Rectal smooth muscle tissue (tissue), 1 donor: ENCODE results near the gene EIF4E1B.
"Not testable (repeated sequence)": the region's sequence is repeated elsewhere in the genome, so short reads cannot be mapped to it uniquely, and the experiment has no call there.

ENCODE experiments used
- H3K27ac ChIP-seq: one replicate; pipeline ENCODE4 v1.7.0; 2013; ENCODE audit warnings: low read depth, low read length, inconsistent platforms
- H3K27me3 ChIP-seq: one replicate; pipeline ENCODE4 v1.7.0; 2013; ENCODE audit warnings: low read length; ENCODE audit not compliant: control insufficient read depth, insufficient read depth
- H3K36me3 ChIP-seq: one replicate; pipeline ENCODE4 v1.7.0; 2013; ENCODE audit warnings: low read length; ENCODE audit not compliant: control insufficient read depth, insufficient read depth
- H3K4me1 ChIP-seq: one replicate; pipeline ENCODE4 v1.7.0; 2013; ENCODE audit warnings: low read length; ENCODE audit not compliant: control insufficient read depth, insufficient read depth
- H3K4me3 ChIP-seq: one replicate; pipeline ENCODE4 v1.7.0; 2013; ENCODE audit warnings: low read length
- H3K9ac ChIP-seq: one replicate; pipeline ENCODE4 v1.7.0; 2013; ENCODE audit warnings: low read length

EIF4E1B gene

DNA sequence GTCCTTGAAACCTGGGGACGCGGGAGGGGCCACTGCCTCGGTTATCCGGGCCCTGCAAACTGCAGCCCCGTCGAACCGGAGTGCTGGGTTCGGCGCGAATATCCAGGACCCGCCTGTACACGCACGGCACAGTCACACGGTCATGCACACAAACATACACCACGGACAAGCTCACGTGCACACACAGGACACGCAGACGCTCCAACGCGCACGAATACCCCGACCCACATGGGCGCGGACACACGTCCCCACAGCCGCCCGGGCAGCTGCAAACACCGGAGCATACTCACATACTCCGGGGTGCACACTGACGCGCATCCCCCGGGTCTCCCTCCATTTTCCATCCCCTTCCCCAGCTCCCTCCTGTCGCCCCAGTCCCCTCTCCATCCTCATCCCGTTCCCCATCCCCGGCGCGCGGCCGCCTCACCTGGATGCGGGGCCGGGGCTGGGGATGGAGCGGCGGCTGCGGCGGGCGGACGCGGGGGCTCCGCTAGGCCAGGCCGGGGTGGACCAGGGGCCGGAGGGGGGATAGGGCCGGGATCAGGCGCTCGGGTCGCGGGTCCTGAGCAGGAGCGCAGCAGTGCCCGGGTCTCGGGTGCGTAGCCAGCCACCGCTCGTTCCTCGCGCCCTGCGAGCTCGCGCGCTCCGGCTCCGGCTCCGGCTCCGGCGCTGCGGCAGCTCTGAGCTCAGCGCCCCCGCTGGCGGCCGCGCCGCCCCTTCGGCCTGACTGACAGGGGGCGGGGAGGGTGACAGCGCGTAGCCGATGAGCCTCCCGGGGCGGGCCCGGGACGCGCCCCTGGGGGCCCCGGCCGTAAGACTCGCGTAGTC, at the start of gene EIF4E1B, which contains the start of gene SNCB:
TSS of gene EIF4E1B (plus strand) at position 823 of the 828 bp plus-strand sequence. CDS start 12,113 bp downstream, outside the sequence.
TSS of gene SNCB (minus strand) at position 682 of the 828 bp plus-strand sequence. CDS start 880 bp downstream, outside the sequence.
- Histone ChIP-seq H3K9ac (no peak within 1 kb of the TSS), H3K4me3 (peak within 1 kb of the TSS; percentile 46), H3K4me1 (no peaks in the 10 kb centered on the region), H3K36me3 (no peaks in the 10 kb centered on the region), H3K27ac (no peak within 1 kb of the TSS), H3K27me3 (peaks cover 42% of the 10 kb centered on the region)

GRCh38 chr5:176581361-176581760, 49.1 kb upstream of the EIF4E1B start:
- no peaks in the 10 kb centered on the region for H3K27me3 ChIP-seq
- H3K4me3 ChIP-seq: no peak overlapping the region
- no peaks in the 10 kb centered on the region for H3K36me3 ChIP-seq
- H3K27ac ChIP-seq: no peak overlapping the region
- H3K4me1 ChIP-seq: no peaks in the 10 kb centered on the region
- no peak overlapping the region for H3K9ac ChIP-seq

GRCh38 chr5:176583076-176583475, 47.4 kb upstream of the EIF4E1B start:
- Histone ChIP-seq H3K36me3 (no peaks in the 10 kb centered on the region), H3K9ac (no peak overlapping the region), H3K4me1 (no peaks in the 10 kb centered on the region), H3K27me3 (no peaks in the 10 kb centered on the region), H3K27ac (no peak overlapping the region), H3K4me3 (no peak overlapping the region)

GRCh38 chr5:176587398-176587797, 43.1 kb upstream of the EIF4E1B start:
- Histone ChIP-seq H3K4me1 (no peaks in the 10 kb centered on the region), H3K27me3 (no peaks in the 10 kb centered on the region), H3K9ac (no peak overlapping the region), H3K4me3 (no peak overlapping the region), H3K36me3 (no peaks in the 10 kb centered on the region), H3K27ac (no peak overlapping the region)

DNA sequence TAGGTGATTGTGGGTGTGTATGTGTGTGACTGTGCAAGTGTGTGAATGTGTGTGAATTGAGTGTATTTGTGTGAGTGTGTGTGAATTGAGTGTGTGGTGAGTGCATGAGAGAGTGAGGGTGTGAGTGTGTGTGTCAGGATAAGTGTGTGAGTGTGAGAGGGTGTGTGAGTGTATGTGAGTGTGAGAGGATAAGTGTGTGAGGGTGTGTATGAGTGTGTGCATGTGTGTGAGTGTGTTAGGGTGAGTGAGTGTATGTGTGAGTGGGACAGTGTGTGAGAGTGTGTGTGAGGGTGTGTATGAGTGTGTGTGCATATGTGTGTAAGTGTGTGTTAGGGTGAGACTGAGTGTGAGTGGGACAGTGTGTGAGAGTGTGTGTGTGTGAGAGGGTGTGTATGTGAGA, 42.2 kb upstream of the EIF4E1B start:
- Histone ChIP-seq H3K4me3 (no peak overlapping the region), H3K36me3 (no peaks in the 10 kb centered on the region), H3K9ac (no peak overlapping the region), H3K27ac (no peak overlapping the region), H3K4me1 (no peaks in the 10 kb centered on the region), H3K27me3 (no peaks in the 10 kb centered on the region)

DNA sequence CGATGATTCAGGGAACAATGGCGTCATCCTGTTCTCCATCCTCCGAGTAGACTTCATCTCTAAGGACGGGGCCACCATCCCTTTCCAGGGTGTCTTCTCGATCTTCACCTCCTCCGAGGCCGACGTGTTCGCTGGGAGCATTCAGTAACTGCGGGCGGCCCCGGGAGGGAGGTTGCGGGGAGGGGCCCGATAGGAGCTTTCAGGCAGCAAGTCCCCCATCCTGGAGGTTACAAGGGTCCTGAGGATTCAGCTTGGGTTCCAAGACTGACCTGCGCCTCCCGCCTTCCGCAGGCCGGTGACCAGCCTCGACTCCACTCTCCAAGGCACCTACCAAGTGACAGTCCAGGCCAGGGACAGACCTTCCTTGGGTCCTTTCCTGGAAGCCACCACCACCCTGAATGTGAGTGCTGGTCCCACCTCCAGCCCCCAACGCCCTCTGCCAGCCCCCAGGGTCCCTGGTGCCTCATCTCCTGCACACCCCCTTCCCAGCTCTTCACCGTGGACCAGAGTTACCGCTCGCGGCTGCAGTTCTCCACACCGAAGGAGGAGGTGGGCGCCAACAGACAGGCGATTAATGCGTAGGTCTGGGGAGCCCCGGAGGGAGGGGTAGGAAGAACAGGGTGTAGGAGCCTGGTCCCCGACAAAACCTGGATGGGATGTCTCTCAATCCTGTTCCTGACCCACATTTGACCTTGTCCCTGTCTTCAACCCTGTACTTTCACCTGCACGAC, 41.3 kb upstream of the EIF4E1B start:
- Histone ChIP-seq H3K36me3 (no peaks in the 10 kb centered on the region), H3K9ac (no peak overlapping the region), H3K4me3 (no peak overlapping the region), H3K27ac (no peak overlapping the region), H3K27me3 (no peaks in the 10 kb centered on the region), H3K4me1 (no peaks in the 10 kb centered on the region)

DNA sequence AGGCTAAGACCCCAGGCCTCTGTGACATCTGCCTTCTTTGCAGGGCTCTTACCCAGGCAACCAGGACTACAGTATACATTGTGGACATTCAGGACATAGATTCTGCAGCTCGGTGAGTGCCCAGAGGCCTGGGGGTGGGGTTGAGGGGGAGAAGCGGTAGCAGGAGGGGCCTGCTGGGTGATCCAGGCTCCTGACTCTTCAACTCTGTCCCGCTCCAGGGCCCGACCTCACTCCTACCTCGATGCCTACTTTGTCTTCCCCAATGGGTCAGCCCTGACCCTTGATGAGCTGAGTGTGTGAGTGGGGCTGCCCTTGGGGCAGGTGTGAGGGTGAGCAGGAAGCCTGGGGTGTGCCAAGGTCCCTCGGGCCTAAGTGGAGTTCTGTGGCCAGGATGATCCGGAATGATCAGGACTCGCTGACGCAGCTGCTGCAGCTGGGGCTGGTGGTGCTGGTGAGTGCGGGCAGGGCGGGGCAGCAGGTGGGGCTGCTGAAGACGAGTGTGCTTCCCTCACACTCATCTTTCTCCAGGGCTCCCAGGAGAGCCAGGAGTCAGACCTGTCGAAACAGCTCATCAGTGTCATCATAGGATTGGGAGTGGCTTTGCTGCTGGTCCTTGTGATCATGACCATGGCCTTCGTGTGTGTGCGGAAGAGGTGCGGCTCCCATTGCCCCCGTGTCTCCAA, 40.3 kb upstream of the EIF4E1B start:
- Histone ChIP-seq H3K4me3 (no peak overlapping the region), H3K36me3 (no peaks in the 10 kb centered on the region), H3K4me1 (no peaks in the 10 kb centered on the region), H3K9ac (no peak overlapping the region), H3K27me3 (no peaks in the 10 kb centered on the region), H3K27ac (no peak overlapping the region)

- H3K4me1 ChIP-seq, H3K27ac ChIP-seq, H3K9ac ChIP-seq, H3K4me3 ChIP-seq, H3K27me3 ChIP-seq, H3K36me3 ChIP-seq: not testable (repeated sequence)
These were observed 38.8 kb upstream of the EIF4E1B start for GRCh38 chr5:176591667-176592066.

- no peaks in the 10 kb centered on the region for H3K36me3 ChIP-seq
- H3K27ac ChIP-seq: no peak overlapping the region
- no peak overlapping the region for H3K4me3 ChIP-seq
- no peak overlapping the region for H3K9ac ChIP-seq
- H3K4me1 ChIP-seq: no peaks in the 10 kb centered on the region
- H3K27me3 ChIP-seq: no peaks in the 10 kb centered on the region
These were observed 37.9 kb upstream of the EIF4E1B start for GRCh38 chr5:176592573-176592972.

DNA sequence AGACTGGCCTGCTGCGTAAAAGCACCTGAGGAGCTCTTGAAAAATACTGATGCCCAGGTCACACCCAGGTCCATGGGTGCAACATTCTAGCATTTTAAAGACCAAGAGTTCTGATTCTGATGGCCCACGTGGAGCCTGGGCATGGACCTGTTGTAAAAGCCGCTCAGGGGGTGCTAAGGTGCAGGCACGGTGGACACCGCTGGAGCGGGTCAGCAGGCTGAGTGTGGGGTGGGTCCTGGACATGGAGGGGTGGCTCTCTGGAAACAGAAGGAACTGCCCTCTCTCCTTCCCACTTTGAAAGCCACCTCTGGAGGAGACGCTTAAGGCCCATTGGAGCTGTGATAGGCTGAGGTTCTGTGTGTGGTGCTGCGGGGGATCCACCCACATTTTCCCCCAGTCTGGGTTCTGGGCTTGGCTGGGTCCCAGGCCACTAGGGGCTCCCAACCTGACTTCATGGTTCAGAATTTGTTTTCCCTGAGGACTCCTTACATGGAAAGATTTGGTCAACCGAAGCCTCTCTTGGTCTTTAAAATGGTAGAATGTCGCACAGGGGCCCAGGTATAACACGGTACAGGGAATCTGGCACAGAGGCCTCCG, 37.1 kb upstream of the EIF4E1B start:
- no peaks in the 10 kb centered on the region for H3K27me3 ChIP-seq
- H3K9ac ChIP-seq: no peak overlapping the region
- H3K4me1 ChIP-seq: no peaks in the 10 kb centered on the region
- H3K36me3 ChIP-seq: no peaks in the 10 kb centered on the region
- no peak overlapping the region for H3K4me3 ChIP-seq
- H3K27ac ChIP-seq: no peak overlapping the region

- no peak overlapping the region for H3K4me3 ChIP-seq
- H3K4me1 ChIP-seq: no peaks in the 10 kb centered on the region
- H3K27me3 ChIP-seq: no peaks in the 10 kb centered on the region
- H3K9ac ChIP-seq: no peak overlapping the region
- H3K36me3 ChIP-seq: no peaks in the 10 kb centered on the region
- no peak overlapping the region for H3K27ac ChIP-seq
These were observed 35.9 kb upstream of the EIF4E1B start for GRCh38 chr5:176594554-176594953.

DNA sequence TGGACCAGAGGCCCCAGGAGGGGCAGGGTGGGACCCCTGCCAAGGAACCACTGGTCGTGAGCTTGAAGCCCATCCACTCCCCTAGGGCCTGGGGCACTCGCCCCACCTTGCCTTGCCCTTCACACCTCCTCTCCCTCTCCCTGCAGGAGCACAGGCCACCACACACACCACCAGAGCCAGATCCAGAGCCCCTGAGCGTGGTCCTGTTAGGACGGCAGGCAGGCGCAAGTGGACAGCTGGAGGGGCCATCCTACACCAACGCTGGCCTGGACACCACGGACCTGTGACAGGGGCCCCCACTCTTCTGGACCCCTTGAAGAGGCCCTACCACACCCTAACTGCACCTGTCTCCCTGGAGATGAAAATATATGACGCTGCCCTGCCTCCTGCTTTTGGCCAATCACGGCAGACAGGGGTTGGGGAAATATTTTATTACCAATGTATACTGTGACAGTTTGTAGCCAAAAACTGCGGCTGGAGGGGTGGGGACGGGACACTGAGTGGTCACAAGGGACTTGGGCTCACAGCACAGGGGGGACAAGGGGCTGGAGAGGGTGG, 35.0 kb upstream of the EIF4E1B start:
- Histone ChIP-seq H3K4me1 (no peaks in the 10 kb centered on the region), H3K27me3 (no peaks in the 10 kb centered on the region), H3K36me3 (no peaks in the 10 kb centered on the region), H3K9ac (no peak overlapping the region), H3K4me3 (no peak overlapping the region), H3K27ac (no peak overlapping the region)
